Endothelial cell of umbilical vein (primary cell): ENCODE results near the gene ASCL5. TPM values are rescaled to one million over a fixed set of nuclear protein-coding genes. Genes with fewer than 3 reads are reported as not detected.

Experiments used
- polyA plus RNA-seq, 4 experiments: library from polyadenylated mRNA; depleted of rRNA in 3 of 4; stranded (reverse) in 3 of 4; unstranded in 1 of 4; fragments of >200 nt; gene quantifications; 2 replicates each; pipeline versions ENCODE4 v1.2.1 to v1.2.3, GENCODE V29; 2011 to 2012; ENCODE audit warnings: missing spikeins in 1 of 4
- total RNA-seq: library from RNA; stranded (reverse); gene quantifications from 2 replicates; pipeline ENCODE4 v1.2.3, GENCODE V29; 2021

ASCL5 gene
- total and polyA plus RNA-seq, 2 donors (not counting 3 experiments of a cell fraction or from before 2014, with no cell fraction given) = not detected

Other genes starting within 250 kb of the ASCL5 start
- 0.42 TPM in 2 replicates for gene INAVA, start 232.3 kb downstream of the ASCL5 start, total RNA-seq
- 0.05 TPM in 1 of 2 replicates, not detected in the other for gene INAVA, start 232.3 kb downstream of the ASCL5 start, polyA plus RNA-seq
- gene KIF21B, start 103.5 kb downstream of the ASCL5 start, total RNA-seq = 4.4 and 4.7 TPM in 2 replicates
- gene KIF21B, start 103.5 kb downstream of the ASCL5 start, polyA plus RNA-seq = 1.8 and 1.9 TPM in 2 replicates
- not detected in 2 replicates for gene CACNA1S, start 14.8 kb downstream of the ASCL5 start, total RNA-seq
- gene CACNA1S, start 14.8 kb downstream of the ASCL5 start, polyA plus RNA-seq = not detected in 2 replicates
- 39.3 and 44.6 TPM in 2 replicates for gene TMEM9, start 27.3 kb upstream of the ASCL5 start, total RNA-seq
- 96.1 and 103 TPM in 2 replicates for gene TMEM9, start 27.3 kb upstream of the ASCL5 start, polyA plus RNA-seq
- gene IGFN1, start 63.6 kb upstream of the ASCL5 start, total RNA-seq = not detected in 2 replicates
- not detected in 2 replicates for gene IGFN1, start 63.6 kb upstream of the ASCL5 start, polyA plus RNA-seq
- not detected in 2 replicates for gene PKP1, start 156.3 kb upstream of the ASCL5 start, total RNA-seq
- gene PKP1, start 156.3 kb upstream of the ASCL5 start, polyA plus RNA-seq = 0.01 TPM in 1 of 2 replicates, not detected in the other